Epithelial cell of esophagus (primary cell): ENCODE measurements around the gene KREMEN1.

Experiments
- DNase-seq: peaks from one replicate; pipeline ENCODE4 v3.0.0; 2010; ENCODE audit warnings: low read depth
- H3K4me3 ChIP-seq: 2 replicates; pipeline ENCODE4 v1.5.1; 2011; ENCODE audit warnings: mild to moderate bottlenecking, low read length, control low read depth
- TF ChIP-seq, protein P1 (sequence below): IDR thresholded peaks from 2 replicates; pipeline ENCODE4 v1.5.1; 2011; ENCODE audit warnings: low read depth, mild to moderate bottlenecking, low read length, control low read depth, inconsistent platforms; ENCODE audit not compliant: insufficient read depth; ENCODE audit errors: missing control alignments

KREMEN1 gene

GRCh38 chr22:29108137-29108536 is 35.3 kb downstream of the KREMEN1 start:
- TF ChIP-seq, protein P1, sequence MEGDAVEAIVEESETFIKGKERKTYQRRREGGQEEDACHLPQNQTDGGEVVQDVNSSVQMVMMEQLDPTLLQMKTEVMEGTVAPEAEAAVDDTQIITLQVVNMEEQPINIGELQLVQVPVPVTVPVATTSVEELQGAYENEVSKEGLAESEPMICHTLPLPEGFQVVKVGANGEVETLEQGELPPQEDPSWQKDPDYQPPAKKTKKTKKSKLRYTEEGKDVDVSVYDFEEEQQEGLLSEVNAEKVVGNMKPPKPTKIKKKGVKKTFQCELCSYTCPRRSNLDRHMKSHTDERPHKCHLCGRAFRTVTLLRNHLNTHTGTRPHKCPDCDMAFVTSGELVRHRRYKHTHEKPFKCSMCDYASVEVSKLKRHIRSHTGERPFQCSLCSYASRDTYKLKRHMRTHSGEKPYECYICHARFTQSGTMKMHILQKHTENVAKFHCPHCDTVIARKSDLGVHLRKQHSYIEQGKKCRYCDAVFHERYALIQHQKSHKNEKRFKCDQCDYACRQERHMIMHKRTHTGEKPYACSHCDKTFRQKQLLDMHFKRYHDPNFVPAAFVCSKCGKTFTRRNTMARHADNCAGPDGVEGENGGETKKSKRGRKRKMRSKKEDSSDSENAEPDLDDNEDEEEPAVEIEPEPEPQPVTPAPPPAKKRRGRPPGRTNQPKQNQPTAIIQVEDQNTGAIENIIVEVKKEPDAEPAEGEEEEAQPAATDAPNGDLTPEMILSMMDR: no peak
- H3K4me3 ChIP-seq: no peak overlapping the region
- peak; percentile 90 for DNase-seq

DNA sequence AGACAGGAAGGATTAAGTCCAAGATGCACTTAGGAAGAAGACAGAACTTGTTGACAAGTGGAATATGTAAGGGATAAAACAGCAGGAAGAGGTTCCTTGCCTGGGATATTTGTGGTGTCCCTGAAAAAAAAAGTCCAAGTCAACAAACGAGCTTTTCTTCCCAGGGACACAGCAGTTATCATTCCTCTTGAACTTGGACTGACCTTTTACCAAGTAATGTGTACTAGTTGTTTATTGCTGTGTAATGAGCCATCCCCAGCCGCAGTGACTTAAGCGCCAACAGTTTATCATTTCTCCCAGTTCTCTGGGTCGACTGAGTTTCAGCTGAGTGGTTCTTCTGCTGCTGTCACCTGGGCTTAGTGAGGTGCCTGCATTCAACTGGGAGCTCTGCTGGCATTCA is 37.0 kb downstream of the KREMEN1 start:
- TF ChIP-seq, protein P1: no peak
- no peak for DNase-seq
- H3K4me3 ChIP-seq: no peak overlapping the region

GRCh38 chr22:29110946-29111345 is 38.1 kb downstream of the KREMEN1 start:
- TF ChIP-seq, protein P1: no peak
- H3K4me3 ChIP-seq: no peak overlapping the region
- no peak for DNase-seq

DNA sequence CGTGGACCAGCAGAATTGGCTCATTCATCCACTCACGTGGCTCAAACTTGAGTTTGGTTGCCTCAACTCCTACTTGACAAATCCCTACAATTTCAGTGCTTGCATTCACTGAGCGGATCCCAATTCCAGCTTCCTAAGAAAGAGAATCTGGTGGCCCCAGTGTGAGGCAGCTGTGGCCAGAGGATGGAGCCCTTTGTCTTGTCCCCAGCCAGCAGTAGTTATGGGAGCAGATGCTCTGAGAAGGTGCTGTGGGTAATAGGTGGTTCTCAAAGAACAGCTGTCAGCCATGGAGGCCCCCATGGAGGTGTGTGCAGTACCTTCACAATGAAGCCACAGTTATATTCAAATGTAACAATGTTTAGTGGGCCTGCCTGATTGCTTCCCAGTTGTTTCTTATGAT is 39.3 kb downstream of the KREMEN1 start:
- DNase-seq: no peak
- no peak overlapping the region for H3K4me3 ChIP-seq
- TF ChIP-seq, protein P1: no peak

DNA sequence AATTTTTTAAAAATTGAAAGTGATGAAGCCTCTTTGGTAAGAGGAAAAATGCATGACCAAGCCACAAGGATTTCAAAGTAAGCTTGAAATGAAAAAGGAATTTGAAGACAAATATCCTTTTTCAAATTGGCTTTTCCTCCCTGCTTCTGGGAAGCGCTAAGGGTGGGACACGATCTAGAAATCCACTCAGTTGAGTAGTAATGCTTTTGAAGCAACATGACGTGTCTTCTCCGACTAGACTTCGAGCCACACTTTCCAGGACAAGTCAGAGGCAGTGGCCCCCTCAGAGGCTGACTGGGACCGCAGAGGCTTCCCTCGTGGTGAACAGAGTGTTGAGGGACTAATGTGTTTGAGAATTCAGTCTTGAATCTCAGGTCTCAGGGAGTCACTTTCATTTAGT is 39.8 kb downstream of the KREMEN1 start:
- DNase-seq: no peak

DNA sequence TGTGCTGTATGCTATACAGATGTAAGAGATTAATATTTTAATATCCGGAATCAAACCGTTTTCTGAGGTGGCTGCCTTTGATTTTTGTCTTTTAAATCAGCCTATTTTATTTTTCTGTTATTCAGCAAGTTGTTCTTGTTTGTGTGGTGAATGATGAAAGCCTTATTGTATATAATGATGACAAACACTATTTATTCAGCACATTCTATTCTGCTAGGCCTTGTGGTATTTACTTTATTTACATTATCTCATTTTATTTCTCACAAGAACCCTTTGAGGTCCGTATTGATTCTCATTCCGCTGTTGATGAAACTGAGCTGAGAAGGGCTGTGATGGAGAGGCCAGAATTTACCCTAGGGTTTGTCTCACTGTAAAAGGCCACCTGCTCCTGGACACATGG is 40.5 kb downstream of the KREMEN1 start:
- peak; percentile 4 for DNase-seq
- TF ChIP-seq, protein P1: no peak
- no peak overlapping the region for H3K4me3 ChIP-seq

More for the DNA sequence above, 39.8 kb downstream of the KREMEN1 start:
- TF ChIP-seq, protein P1: no peak
- H3K4me3 ChIP-seq: no peak overlapping the region

- no peak for DNase-seq
- no peak overlapping the region for H3K4me3 ChIP-seq
- TF ChIP-seq, protein P1: no peak
Measured at GRCh38 chr22:29114392-29114791, 41.6 kb downstream of the KREMEN1 start.
